SJCRH30 (cell line): ENCODE results near the gene ORC4. TPM values are rescaled to one million over a fixed set of nuclear protein-coding genes. Genes with fewer than 3 reads are reported as not detected.
"Not testable (repeated sequence)": the region's sequence is repeated elsewhere in the genome, so short reads cannot be mapped to it uniquely, and the experiment has no call there.

Source experiments
- DNase-seq, 2 experiments: peaks; one replicate each; pipeline ENCODE4 v3.0.0-alpha.2; 2015 to 2020
- H3K27ac ChIP-seq: fragments of 250-450 bp; sonication (Bioruptor Pico); 2 replicates; pipeline ENCODE4 v1.5.1; 2020; ENCODE audit warnings: mild to moderate bottlenecking, moderate library complexity
- H3K27me3 ChIP-seq: fragments of 250-450 bp; sonication (Bioruptor Pico); 2 replicates; pipeline ENCODE4 v1.5.1; 2020; ENCODE audit warnings: mild to moderate bottlenecking, moderate library complexity
- H3K36me3 ChIP-seq: fragments of 250-450 bp; sonication (Bioruptor Pico); 2 replicates; pipeline ENCODE4 v1.5.1; 2020; ENCODE audit warnings: mild to moderate bottlenecking, moderate library complexity
- H3K4me1 ChIP-seq: fragments of 250-450 bp; sonication (Bioruptor Pico); 2 replicates; pipeline ENCODE4 v1.5.1; 2020; ENCODE audit warnings: mild to moderate bottlenecking, moderate library complexity
- H3K4me3 ChIP-seq: fragments of 250-450 bp; sonication (Bioruptor Pico); 2 replicates; pipeline ENCODE4 v1.5.1; 2020; ENCODE audit warnings: mild to moderate bottlenecking, moderate library complexity
- H3K9me3 ChIP-seq: fragments of 250-450 bp; sonication (Bioruptor Pico); replicated peaks from 2 replicates; pipeline ENCODE4 v1.5.1; 2020; ENCODE audit warnings: mild to moderate bottlenecking, moderate library complexity
- total RNA-seq: library from RNA; depleted of rRNA; stranded (reverse); fragments of >200 nt; shearing (Covaris generic); gene quantifications from 2 replicates; pipeline ENCODE4 v1.2.3, GENCODE V29; 2014

Gene ORC4
- total RNA-seq, 1 experiment from 2014 or later = 108 TPM

GRCh38 chr2:148027822-148028221 is 7.3 kb upstream of the ORC4 start:
- Histone ChIP-seq H3K4me1 (no peaks in the 10 kb centered on the region; the same call in 1 of the 2 replicates), H3K9me3 (no peaks in the 10 kb centered on the region), H3K4me3 (no peak overlapping the region), H3K27ac (no peak overlapping the region), H3K27me3 (no peaks in the 10 kb centered on the region), H3K36me3 (0 out of 2 replicates have a peak, but pooled peaks cover 4% of the 10 kb centered on the region)
- no peak for DNase-seq

GRCh38 chr2:148026573-148026972 is 6.0 kb upstream of the ORC4 start:
- Histone ChIP-seq H3K27ac (no peak overlapping the region), H3K9me3 (no peaks in the 10 kb centered on the region), H3K4me1 (peaks cover 3% of the 10 kb centered on the region; the same call in 1 of the 2 replicates), H3K4me3 (no peak overlapping the region), H3K27me3 (no peaks in the 10 kb centered on the region), H3K36me3 (0 out of 2 replicates have a peak, but pooled peaks cover 4% of the 10 kb centered on the region)
- DNase-seq = no peak

- H3K4me3 ChIP-seq = no peak overlapping the region
- H3K36me3 ChIP-seq = 0 out of 2 replicates have a peak, but pooled peaks cover 4% of the 10 kb centered on the region
- no peak for DNase-seq
- peaks cover 3% of the 10 kb centered on the region; the same call in 1 of the 2 replicates for H3K4me1 ChIP-seq
- no peaks in the 10 kb centered on the region for H3K9me3 ChIP-seq
- H3K27me3 ChIP-seq = no peaks in the 10 kb centered on the region
- H3K27ac ChIP-seq = no peak overlapping the region
Measured at GRCh38 chr2:148023861-148024260, 3.3 kb upstream of the ORC4 start.

- Histone ChIP-seq H3K27ac (no peak overlapping the region), H3K36me3 (0 out of 2 replicates have a peak, but pooled peaks cover 4% of the 10 kb centered on the region), H3K4me1 (peaks cover 3% of the 10 kb centered on the region; the same call in 1 of the 2 replicates), H3K4me3 (peak overlapping the region; percentile 74), H3K9me3 (no peaks in the 10 kb centered on the region), H3K27me3 (no peaks in the 10 kb centered on the region)
- DNase-seq = no peak
Measured at GRCh38 chr2:148022882-148023281, 2.3 kb upstream of the ORC4 start.

- Histone ChIP-seq H3K4me3 (peak overlapping the region; percentile 74), H3K36me3 (0 out of 2 replicates have a peak, but pooled peaks cover 4% of the 10 kb centered on the region), H3K4me1 (peaks cover 3% of the 10 kb centered on the region; the same call in 1 of the 2 replicates), H3K27me3 (no peaks in the 10 kb centered on the region), H3K27ac (no peak overlapping the region; the same call in 1 of the 2 replicates), H3K9me3 (no peaks in the 10 kb centered on the region)
- DNase-seq = peak in 1 of 2 experiments; percentile 3
Measured at GRCh38 chr2:148022351-148022750, 1.8 kb upstream of the ORC4 start.

GRCh38 chr2:148021886-148022285 is 1.3 kb upstream of the ORC4 start:
- no peak for DNase-seq
- Histone ChIP-seq H3K36me3 (0 out of 2 replicates have a peak, but pooled peaks cover 4% of the 10 kb centered on the region), H3K27me3 (no peaks in the 10 kb centered on the region), H3K9me3 (no peaks in the 10 kb centered on the region), H3K27ac (peak overlapping the region; percentile 75; the same call in 1 of the 2 replicates), H3K4me1 (peaks cover 3% of the 10 kb centered on the region; the same call in 1 of the 2 replicates), H3K4me3 (peak overlapping the region; percentile 74)

- H3K4me3 ChIP-seq = peak within 1 kb of the TSS; percentile 74
- peaks cover 3% of the 10 kb centered on the region; the same call in 1 of the 2 replicates for H3K4me1 ChIP-seq
- no peaks in the 10 kb centered on the region for H3K27me3 ChIP-seq
- H3K36me3 ChIP-seq = 0 out of 2 replicates have a peak, but pooled peaks cover 4% of the 10 kb centered on the region
- no peaks in the 10 kb centered on the region for H3K9me3 ChIP-seq
- peak; percentile 66 to 72 for DNase-seq
- peak within 1 kb of the TSS; percentile 75 for H3K27ac ChIP-seq
Measured at GRCh38 chr2:148021059-148021861, 723 bp upstream of the ORC4 start, which contains the start of gene MBD5. Gene MBD5 (plus strand): TSS chr2:148021091.

GRCh38 chr2:148014616-148015015 is 5.9 kb downstream of the ORC4 start:
- H3K4me1 ChIP-seq = peaks cover 5% of the 10 kb centered on the region
- no peaks in the 10 kb centered on the region; the same call in 1 of the 2 replicates for H3K9me3 ChIP-seq
- DNase-seq = no peak
- H3K27me3 ChIP-seq = no peaks in the 10 kb centered on the region
- H3K4me3 ChIP-seq = no peak overlapping the region
- H3K27ac ChIP-seq = no peak overlapping the region
- no peaks in the 10 kb centered on the region for H3K36me3 ChIP-seq

GRCh38 chr2:148013876-148014275 is 6.7 kb downstream of the ORC4 start:
- peaks cover 5% of the 10 kb centered on the region for H3K4me1 ChIP-seq
- no peak for DNase-seq
- no peak overlapping the region for H3K4me3 ChIP-seq
- no peaks in the 10 kb centered on the region for H3K36me3 ChIP-seq
- no peaks in the 10 kb centered on the region; the same call in 1 of the 2 replicates for H3K9me3 ChIP-seq
- no peak overlapping the region for H3K27ac ChIP-seq
- no peaks in the 10 kb centered on the region for H3K27me3 ChIP-seq

GRCh38 chr2:148008411-148008810 is 12.1 kb downstream of the ORC4 start:
- not testable (repeated sequence) for H3K27me3 ChIP-seq, H3K27ac ChIP-seq, H3K36me3 ChIP-seq, DNase-seq, H3K4me3 ChIP-seq, H3K4me1 ChIP-seq
- H3K9me3 ChIP-seq = peaks cover 14% of the 10 kb centered on the region

GRCh38 chr2:148007219-148007900 is 13.2 kb downstream of the ORC4 start:
- Histone ChIP-seq H3K27me3 (no peaks in the 10 kb centered on the region), H3K27ac (no peak overlapping the region), H3K4me3 (no peak overlapping the region), H3K9me3 (peaks cover 14% of the 10 kb centered on the region), H3K36me3 (no peaks in the 10 kb centered on the region), H3K4me1 (no peaks in the 10 kb centered on the region)
- DNase-seq = no peak

- H3K9me3 ChIP-seq = peaks cover 14% of the 10 kb centered on the region
- no peaks in the 10 kb centered on the region for H3K36me3 ChIP-seq
- no peaks in the 10 kb centered on the region for H3K4me1 ChIP-seq
- DNase-seq = no peak
- no peak overlapping the region for H3K27ac ChIP-seq
- H3K4me3 ChIP-seq = no peak overlapping the region
- no peaks in the 10 kb centered on the region for H3K27me3 ChIP-seq
Measured at GRCh38 chr2:148006249-148007007, 14.1 kb downstream of the ORC4 start.

- H3K27me3 ChIP-seq, H3K4me3 ChIP-seq, H3K27ac ChIP-seq, H3K36me3 ChIP-seq, DNase-seq: not testable (repeated sequence)
- Histone ChIP-seq H3K9me3 (peaks cover 14% of the 10 kb centered on the region; the same call in 1 of the 2 replicates), H3K4me1 (peaks cover 22% of the 10 kb centered on the region)
Measured at GRCh38 chr2:148002420-148002819, 18.1 kb downstream of the ORC4 start.

- Histone ChIP-seq H3K9me3 (peaks cover 18% of the 10 kb centered on the region), H3K4me1 (peaks cover 23% of the 10 kb centered on the region), H3K36me3 (0 out of 2 replicates have a peak, but pooled peaks cover 4% of the 10 kb centered on the region), H3K4me3 (no peak overlapping the region), H3K27me3 (no peaks in the 10 kb centered on the region), H3K27ac (no peak overlapping the region; the same call in 1 of the 2 replicates)
- no peak for DNase-seq
Measured at GRCh38 chr2:148000095-148000494, 20.4 kb downstream of the ORC4 start.
